ENCODE results near the gene TMEM132E.

DNA sequence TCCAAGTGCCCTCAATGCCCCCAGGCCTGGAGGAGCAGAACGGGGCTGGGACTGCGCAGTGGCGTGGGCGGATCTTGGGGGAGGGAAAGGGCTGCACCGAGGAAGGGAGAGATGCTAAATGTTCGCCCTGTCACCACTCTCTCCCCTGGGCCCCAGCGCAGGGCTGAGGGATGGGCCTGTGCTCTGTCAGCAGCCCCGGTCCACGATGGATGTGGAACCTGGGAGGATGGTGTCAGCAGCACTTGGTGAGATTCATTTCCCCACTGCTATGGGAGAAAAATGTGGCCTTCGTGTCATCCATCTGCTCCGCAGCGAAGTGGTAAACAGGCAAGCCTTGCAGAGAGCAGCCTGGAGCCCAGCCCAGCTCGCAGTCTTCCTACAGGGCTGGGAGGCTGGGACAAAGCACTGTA, 72.0 kb downstream of the TMEM132E start:
- TF ChIP-seq GATA2 (IDR thresholded peaks at IDR 0.05; ENCODE audit: low read depth, low read length) (no peak), GATA3 (IDR thresholded peaks at IDR 0.05; ENCODE audit: low read depth, low read length) (no peak)

All from SH-SY5Y (cell line).